MM.1S (cell line): ENCODE data around the gene SLC37A1.

Experiments used
- DNase-seq: peaks from one replicate; pipeline ENCODE4 v3.0.0-alpha.2; 2015
- H2AFZ ChIP-seq: fragments of 300-600 bp; sonication (generic); 2 replicates; pipeline ENCODE4 v1.6.0; 2016; ENCODE audit warnings: antibody characterized with exemption, low read length
- H3F3A ChIP-seq: fragments of 300-600 bp; sonication (generic); 2 replicates; pipeline ENCODE4 v1.6.1; 2016; ENCODE audit warnings: mild to moderate bottlenecking, antibody characterized with exemption, low read length, moderate library complexity, mixed read lengths; ENCODE audit not compliant: insufficient read depth
- H3K27ac ChIP-seq: fragments of 300-600 bp; sonication (generic); 2 replicates; pipeline ENCODE4 v1.5.1; 2016; ENCODE audit warnings: mild to moderate bottlenecking, low read length
- H3K27me3 ChIP-seq: fragments of 300-600 bp; sonication (generic); replicated peaks from 2 replicates; pipeline ENCODE4 v1.6.0; 2016; ENCODE audit warnings: low read length; ENCODE audit not compliant: insufficient read depth
- H3K36me3 ChIP-seq: fragments of 300-600 bp; sonication (generic); replicated peaks from 2 replicates; pipeline ENCODE4 v1.6.1; 2016; ENCODE audit warnings: mild to moderate bottlenecking, low read length, mixed read lengths; ENCODE audit not compliant: insufficient read depth
- H3K4me1 ChIP-seq: fragments of 300-600 bp; sonication (generic); 2 replicates; pipeline ENCODE4 v1.6.1; 2016; ENCODE audit warnings: low read length, mixed read lengths
- H3K4me2 ChIP-seq: fragments of 300-600 bp; sonication (generic); 2 replicates; pipeline ENCODE4 v1.6.0; 2016; ENCODE audit warnings: low read depth, low read length
- H3K4me3 ChIP-seq: fragments of 300-600 bp; sonication (generic); 2 replicates; pipeline ENCODE4 v1.5.1; 2016; ENCODE audit warnings: low read length, mixed read lengths
- H3K79me2 ChIP-seq: fragments of 300-600 bp; sonication (generic); 2 replicates; pipeline ENCODE4 v1.6.1; 2016; ENCODE audit warnings: mixed run types, low read length, mixed read lengths
- H3K9ac ChIP-seq: fragments of 300-600 bp; sonication (generic); 2 replicates; pipeline ENCODE4 v1.6.1; 2016; ENCODE audit warnings: low read length, mixed read lengths
- H3K9me2 ChIP-seq: fragments of 300-600 bp; sonication (generic); replicated peaks from 2 replicates; pipeline ENCODE4 v1.6.1; 2016; ENCODE audit warnings: mild to moderate bottlenecking, low read length, mixed read lengths; ENCODE audit not compliant: insufficient read depth
- H3K9me3 ChIP-seq: fragments of 300-600 bp; sonication (generic); replicated peaks from 2 replicates; pipeline ENCODE4 v1.6.1; 2016; ENCODE audit warnings: mild to moderate bottlenecking, low read length, mixed read lengths; ENCODE audit not compliant: insufficient read depth
- H4K20me1 ChIP-seq: fragments of 300-600 bp; sonication (generic); 2 replicates; pipeline ENCODE4 v1.6.1; 2016; ENCODE audit warnings: mild to moderate bottlenecking, low read length, moderate library complexity, mixed read lengths; ENCODE audit not compliant: insufficient read depth
- EZH2 ChIP-seq: fragments of 300-600 bp; sonication (generic); optimal IDR thresholded peaks from 2 replicates; pipeline ENCODE3; 2017; ENCODE audit warnings: low read depth, mild to moderate bottlenecking, antibody characterized with exemption, low read length, mixed read lengths
- EZH2phosphoT487 ChIP-seq: fragments of 300-600 bp; sonication (generic); IDR thresholded peaks from 2 replicates; pipeline ENCODE4 v1.6.1; 2018; ENCODE audit warnings: antibody characterized with exemption, low read length
- TF ChIP-seq, protein P1 (sequence below): fragments of 300-600 bp; sonication (generic); IDR thresholded peaks from 2 replicates; pipeline ENCODE4 v1.5.1; 2016; ENCODE audit warnings: antibody characterized with exemption, low read length, mixed read lengths

The SLC37A1 gene

GRCh38 chr21:42530167-42530518 is 16.5 kb downstream of the SLC37A1 start:
- Histone ChIP-seq H4K20me1 (no peaks in the 10 kb centered on the region), H3K27me3 (peaks cover 54% of the 10 kb centered on the region), H3K9me2 (no peaks in the 10 kb centered on the region), H3F3A (peaks cover 28% of the 10 kb centered on the region), H3K27ac (no peak overlapping the region), H3K9me3 (no peaks in the 10 kb centered on the region), H3K4me1 (peaks cover 36% of the 10 kb centered on the region), H3K36me3 (no peaks in the 10 kb centered on the region), H3K9ac (no peak overlapping the region), H3K4me2 (no peak overlapping the region), H2AFZ (no peak overlapping the region), H3K4me3 (no peak overlapping the region), H3K79me2 (no peaks in the 10 kb centered on the region)
- TF ChIP-seq EZH2 (no peak), EZH2phosphoT487 (no peak)
- TF ChIP-seq, protein P1, sequence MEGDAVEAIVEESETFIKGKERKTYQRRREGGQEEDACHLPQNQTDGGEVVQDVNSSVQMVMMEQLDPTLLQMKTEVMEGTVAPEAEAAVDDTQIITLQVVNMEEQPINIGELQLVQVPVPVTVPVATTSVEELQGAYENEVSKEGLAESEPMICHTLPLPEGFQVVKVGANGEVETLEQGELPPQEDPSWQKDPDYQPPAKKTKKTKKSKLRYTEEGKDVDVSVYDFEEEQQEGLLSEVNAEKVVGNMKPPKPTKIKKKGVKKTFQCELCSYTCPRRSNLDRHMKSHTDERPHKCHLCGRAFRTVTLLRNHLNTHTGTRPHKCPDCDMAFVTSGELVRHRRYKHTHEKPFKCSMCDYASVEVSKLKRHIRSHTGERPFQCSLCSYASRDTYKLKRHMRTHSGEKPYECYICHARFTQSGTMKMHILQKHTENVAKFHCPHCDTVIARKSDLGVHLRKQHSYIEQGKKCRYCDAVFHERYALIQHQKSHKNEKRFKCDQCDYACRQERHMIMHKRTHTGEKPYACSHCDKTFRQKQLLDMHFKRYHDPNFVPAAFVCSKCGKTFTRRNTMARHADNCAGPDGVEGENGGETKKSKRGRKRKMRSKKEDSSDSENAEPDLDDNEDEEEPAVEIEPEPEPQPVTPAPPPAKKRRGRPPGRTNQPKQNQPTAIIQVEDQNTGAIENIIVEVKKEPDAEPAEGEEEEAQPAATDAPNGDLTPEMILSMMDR = no peak
- no peak for DNase-seq

DNA sequence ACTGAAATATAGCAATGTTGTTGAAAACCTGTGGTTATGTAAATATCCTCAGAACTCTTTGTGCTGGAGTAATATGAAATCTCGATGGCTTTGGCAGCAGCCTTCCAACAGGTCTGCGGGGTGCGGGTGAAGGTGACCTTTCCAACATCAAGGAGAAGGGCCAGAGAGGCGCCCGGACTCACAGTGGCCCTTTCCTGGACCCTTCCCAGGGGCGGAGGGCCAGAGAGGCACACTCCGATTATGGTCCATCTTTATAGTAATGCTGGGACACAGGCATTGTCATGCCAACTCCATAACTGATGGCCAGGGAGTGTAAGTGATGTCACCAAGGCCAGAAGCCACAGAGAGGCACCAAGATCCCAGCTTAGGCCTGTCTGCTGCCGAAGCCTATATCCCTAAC is 18.1 kb downstream of the SLC37A1 start:
- DNase-seq = no peak
- Histone ChIP-seq H3K27me3 (peaks cover 63% of the 10 kb centered on the region), H3F3A (peaks cover 22% of the 10 kb centered on the region), H2AFZ (no peak overlapping the region), H3K27ac (no peak overlapping the region), H3K36me3 (no peaks in the 10 kb centered on the region), H3K4me2 (no peak overlapping the region), H3K79me2 (no peaks in the 10 kb centered on the region), H3K9me2 (no peaks in the 10 kb centered on the region), H3K9me3 (no peaks in the 10 kb centered on the region), H3K9ac (no peak overlapping the region), H4K20me1 (no peaks in the 10 kb centered on the region), H3K4me1 (peaks cover 20% of the 10 kb centered on the region), H3K4me3 (no peak overlapping the region)
- TF ChIP-seq, protein P1 = no peak
- TF ChIP-seq EZH2phosphoT487 (no peak), EZH2 (no peak)

DNA sequence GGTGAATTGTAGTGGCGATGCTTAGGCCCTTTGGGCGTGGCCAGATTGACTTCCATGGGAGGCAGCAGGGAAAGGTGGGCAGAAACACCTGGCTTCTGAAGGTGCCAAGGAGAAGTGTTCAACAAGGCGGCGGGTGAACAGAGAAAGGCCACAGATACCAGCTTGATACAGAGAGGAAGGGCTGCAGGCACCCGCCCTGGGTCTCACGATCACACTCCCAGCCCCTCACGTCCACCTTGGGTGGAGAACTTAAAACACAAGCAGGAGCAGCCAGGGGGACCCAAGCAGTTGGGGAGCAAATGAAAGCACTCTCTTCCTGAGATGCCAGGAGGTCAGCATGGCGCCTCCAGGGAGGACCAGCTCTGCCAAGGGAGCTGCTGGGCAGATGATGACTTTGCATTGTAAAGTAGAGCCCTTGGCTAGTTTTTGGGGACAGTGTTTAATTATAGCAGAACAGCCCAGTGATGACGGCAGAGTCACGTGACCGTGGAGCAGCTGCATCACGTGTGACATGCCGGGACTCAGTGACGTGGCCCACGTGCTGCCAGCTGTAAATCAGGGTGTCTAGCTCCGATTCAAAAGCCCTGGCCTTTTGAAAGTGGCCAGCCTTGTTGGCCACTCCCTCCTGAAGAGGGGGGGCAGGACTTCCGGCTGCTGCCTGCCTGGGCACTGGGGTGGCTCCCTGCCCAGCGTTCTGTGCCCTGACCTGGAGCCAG is 19.0 kb downstream of the SLC37A1 start:
- no peak overlapping the region for H3K27ac ChIP-seq
- no peaks in the 10 kb centered on the region for H3K79me2 ChIP-seq
- no peak overlapping the region for H3K9ac ChIP-seq

More for the DNA sequence above, 19.0 kb downstream of the SLC37A1 start:
- TF ChIP-seq, protein P1 = no peak
- TF ChIP-seq EZH2phosphoT487 (no peak), EZH2 (no peak)
- H3K27me3 ChIP-seq = peaks cover 66% of the 10 kb centered on the region
- H3K9me3 ChIP-seq = no peaks in the 10 kb centered on the region
- no peak overlapping the region for H3K4me2 ChIP-seq
- H3K36me3 ChIP-seq = no peaks in the 10 kb centered on the region
- peaks cover 14% of the 10 kb centered on the region for H3F3A ChIP-seq
- H2AFZ ChIP-seq = no peak overlapping the region
- no peak for DNase-seq
- H4K20me1 ChIP-seq = no peaks in the 10 kb centered on the region
- no peak overlapping the region for H3K4me3 ChIP-seq
- no peaks in the 10 kb centered on the region for H3K9me2 ChIP-seq
- H3K4me1 ChIP-seq = peaks cover 11% of the 10 kb centered on the region; the same call in 1 of the 2 replicates
